Panc1 (cell line): ENCODE data around the gene ERCC1. TPM values are rescaled to one million over a fixed set of nuclear protein-coding genes. Genes with fewer than 3 reads are reported as not detected.

Experiments
- ATAC-seq: fragments of 200-7000 bp; cut with Tn5 transposase; 2 replicates; pipeline ENCODE4 v1.9.1; 2020; ENCODE audit warnings: mild to moderate bottlenecking, moderate library complexity
- BruUV-seq: library from RNA; stranded (reverse); fragments of 400-500 nt; replicated peaks from 2 replicates; lab custom pipeline; 2021; lab: Mats Ljungman, UMichigan
- CTCF ChIA-PET: fragments of 300-600 bp; sonication (Branson Sonifier 250); formaldehyde crosslinking; loops from one replicate; lab custom pipeline; 2022; ENCODE audit warnings: antibody characterized with exemption; lab: Charles Lee
- POLR2A ChIA-PET: fragments of 300-600 bp; sonication (Branson Sonifier 250); formaldehyde crosslinking; loops from one replicate; lab custom pipeline; 2022; ENCODE audit warnings: antibody characterized with exemption; lab: Charles Lee
- DNase-seq: peaks from one replicate; pipeline ENCODE4 v3.0.0-alpha.2; 2010; ENCODE audit warnings: low read depth, low spot score
- H3K27ac ChIP-seq: 2 replicates; pipeline ENCODE4 v1.5.1; 2011; ENCODE audit warnings: mild to moderate bottlenecking, low read length, inconsistent platforms
- H3K27me3 ChIP-seq: fragments of 200-500 bp; sonication (Bioruptor generic); 2 replicates; pipeline ENCODE4 v1.6.0; 2014; ENCODE audit warnings: low read length, inconsistent platforms; ENCODE audit not compliant: control insufficient read depth, insufficient read depth
- H3K36me3 ChIP-seq: fragments of 200-500 bp; sonication (Bioruptor generic); 2 replicates; pipeline ENCODE4 v1.5.1; 2014; ENCODE audit warnings: inconsistent platforms, mild to moderate bottlenecking, low read length, moderate library complexity; ENCODE audit not compliant: control insufficient read depth, insufficient read depth
- H3K4me1 ChIP-seq: 2 replicates; pipeline ENCODE4 v1.5.1; 2011; ENCODE audit warnings: inconsistent platforms, mild to moderate bottlenecking, low read length, moderate library complexity; ENCODE audit not compliant: control insufficient read depth, insufficient read depth
- H3K4me3 ChIP-seq, 2 experiments: 2 replicates each; pipeline ENCODE4 v1.5.1; 2011 to 2012; ENCODE audit warnings: low read depth in 2 of 2, low read length in 2 of 2, mild to moderate bottlenecking in 2 of 2, inconsistent platforms in 1 of 2, moderate library complexity in 1 of 2
- H3K9me3 ChIP-seq: fragments of 200-500 bp; sonication (Bioruptor generic); 2 replicates; pipeline ENCODE4 v1.5.1; 2014; ENCODE audit warnings: low read depth, mild to moderate bottlenecking, inconsistent platforms, low read length, moderate library complexity; ENCODE audit not compliant: control insufficient read depth, insufficient read depth
- CTCF ChIP-seq: fragments of 450-650 bp; IDR thresholded peaks from 2 replicates; pipeline ENCODE4 v1.5.1; 2017; ENCODE audit warnings: mild to moderate bottlenecking
- POLR2AphosphoS5 ChIP-seq: IDR thresholded peaks from 2 replicates; pipeline ENCODE4 v1.6.1; 2012; ENCODE audit warnings: mild to moderate bottlenecking, low read depth, low read length, moderate library complexity
- REST ChIP-seq, 2 experiments: IDR thresholded peaks; 2 replicates each; pipeline ENCODE4 v1.6.1; 2011 to 2012; ENCODE audit warnings: low read depth in 2 of 2, control low read depth in 1 of 2, low read length in 1 of 2, mild to moderate bottlenecking in 1 of 2, moderate library complexity in 1 of 2; ENCODE audit not compliant: insufficient read depth in 1 of 2
- SIN3A ChIP-seq: IDR thresholded peaks from 2 replicates; pipeline ENCODE4 v1.6.1; 2012; ENCODE audit warnings: low read depth, mild to moderate bottlenecking, low read length, moderate library complexity, borderline replicate concordance; ENCODE audit not compliant: insufficient read depth
- TCF7L2 ChIP-seq: IDR thresholded peaks from 2 replicates; pipeline ENCODE4 v1.6.1; 2011; ENCODE audit warnings: mild to moderate bottlenecking, low read depth, low read length, inconsistent platforms
- in situ Hi-C: cut with HindIII; loops from 2 replicates; pipeline ENCODE4 v1.10.0; 2016; ENCODE audit warnings: low sequenced_read_pairs, low pct_unique_long_range_greater_than_20kb
- intact Hi-C: fragments of 100-400 bp; cut with micrococcal nuclease; formaldehyde crosslinking; loops from one replicate; pipeline ENCODE4 v1.10.0; 2022; ENCODE audit not compliant: unreplicated experiment
- total RNA-seq: library from RNA; stranded (reverse); gene quantifications from one replicate; pipeline ENCODE4 v1.2.1, GENCODE V29; 2021; ENCODE audit not compliant: unreplicated experiment

ERCC1 gene
- total RNA-seq, 1 experiment from 2014 or later, result 80.3 TPM

- Histone ChIP-seq H3K27me3 (no peaks in the 10 kb centered on the region), H3K4me1 (peaks cover 8% of the 10 kb centered on the region), H3K27ac (no peak overlapping the region), H3K36me3 (no peaks in the 10 kb centered on the region), H3K4me3 (no peak overlapping the region), H3K9me3 (no peaks in the 10 kb centered on the region)
- ATAC-seq (peak; percentile 50; the same call in 1 of the 2 replicates), DNase-seq (no peak)
- no TSS peak for BruUV-seq
- ChIA-PET CTCF (interaction anchor here (1.5 kb wide), 2 partner anchors 37 to 44 kb away, joined by 4 to 8 read pairs; no protein-coding TSS in a partner anchor), POLR2A (interaction anchor here (0.9 to 1.0 kb wide), 2 partner anchors 27 to 35 kb away, joined by 3 to 4 read pairs; partner anchors contain the start of gene FOSB)
- intact Hi-C loops, result no loop called here
- in situ Hi-C loops, result no loop called here
- TF ChIP-seq TCF7L2, result no peak
- no peak for TF ChIP-seq POLR2AphosphoS5
- TF ChIP-seq SIN3A, result no peak
Measured at GRCh38 chr19:45440873-45441654, 17.3 kb upstream of the ERCC1 start.

GRCh38 chr19:45440259-45440638, 16.5 kb upstream of the ERCC1 start:
- peak overlapping the region; percentile 59; the same call in 1 of the 2 replicates for H3K27ac ChIP-seq
- ATAC-seq (no peak), DNase-seq (no peak)
- peak overlapping the region; percentile 42 to 59 for H3K4me3 ChIP-seq
- POLR2A ChIA-PET, result interaction anchor here (0.6 to 1.0 kb wide), 2 partner anchors 28 to 36 kb away, joined by 3 to 4 read pairs; no protein-coding TSS in a partner anchor
- no peaks in the 10 kb centered on the region for H3K9me3 ChIP-seq
- H3K36me3 ChIP-seq, result no peaks in the 10 kb centered on the region
- peaks cover 8% of the 10 kb centered on the region for H3K4me1 ChIP-seq
- TF ChIP-seq REST (IDR thresholded peaks at IDR 0.05; ENCODE audit: insufficient read depth in 1 of 2, low read depth in 2 of 2, low read length in 1 of 2) (no peak), CTCF (no peak), POLR2AphosphoS5 (no peak), SIN3A (no peak), TCF7L2 (no peak)
- H3K27me3 ChIP-seq, result no peaks in the 10 kb centered on the region
- intact Hi-C loops (no loop called here), in situ Hi-C loops (no loop called here)
- CTCF ChIA-PET, result interaction anchor here (0.6 to 1.9 kb wide), 4 partner anchors 38 to 66 kb away, joined by 4 to 31 read pairs (median 6); no protein-coding TSS in a partner anchor
- BruUV-seq, result no TSS peak
